ENCODE results near the gene CSNK2A1.
"Not testable (repeated sequence)": the region's sequence is repeated elsewhere in the genome, so short reads cannot be mapped to it uniquely, and the experiment has no call there.

CSNK2A1 gene

GRCh38 chr20:480044-480443 lies 63.5 kb downstream of the CSNK2A1 start:
- DNase-seq, result no peak

- DNase-seq, result no peak
Measured at GRCh38 chr20:479487-479886, 64.1 kb downstream of the CSNK2A1 start.

GRCh38 chr20:478949-479429 lies 64.6 kb downstream of the CSNK2A1 start:
- no peak for DNase-seq

- DNase-seq, result no peak
Measured at GRCh38 chr20:478010-478948, 65.3 kb downstream of the CSNK2A1 start.

GRCh38 chr20:476561-477249 lies 66.9 kb downstream of the CSNK2A1 start:
- not testable (repeated sequence) for DNase-seq

- DNase-seq, result no peak
Measured at GRCh38 chr20:475463-476357, 67.9 kb downstream of the CSNK2A1 start.

GRCh38 chr20:474581-474980 lies 69.0 kb downstream of the CSNK2A1 start:
- DNase-seq, result no peak

GRCh38 chr20:472889-473292 lies 70.7 kb downstream of the CSNK2A1 start:
- no peak for DNase-seq

GRCh38 chr20:472137-472846 lies 71.3 kb downstream of the CSNK2A1 start:
- DNase-seq, result no peak

GRCh38 chr20:469746-470490 lies 73.7 kb downstream of the CSNK2A1 start:
- DNase-seq, result no peak

- no peak for DNase-seq
Measured at GRCh38 chr20:467755-468154, 75.8 kb downstream of the CSNK2A1 start.

GRCh38 chr20:462199-462991 lies 81.2 kb downstream of the CSNK2A1 start, which contains the start of gene TBC1D20:
Gene TBC1D20 (minus strand): TSS chr20:462533. CDS start chr20:462405, 128 bp downstream.
- peak; percentile 90 for DNase-seq

GRCh38 chr20:461254-462198 lies 82.1 kb downstream of the CSNK2A1 start:
- peak; percentile 78 for DNase-seq

GRCh38 chr20:460707-461106 lies 82.9 kb downstream of the CSNK2A1 start:
- no peak for DNase-seq

GRCh38 chr20:460180-460579 lies 83.4 kb downstream of the CSNK2A1 start:
- no peak for DNase-seq

GRCh38 chr20:458776-459175 lies 84.8 kb downstream of the CSNK2A1 start:
- no peak for DNase-seq

- DNase-seq, result no peak
Measured at GRCh38 chr20:454951-455350, 88.6 kb downstream of the CSNK2A1 start.

- DNase-seq, result not testable (repeated sequence)
Measured at GRCh38 chr20:452021-452420, 91.6 kb downstream of the CSNK2A1 start.
